Measurements from ENCODE around the gene RASA1.

- TF ChIP-seq, protein P1, sequence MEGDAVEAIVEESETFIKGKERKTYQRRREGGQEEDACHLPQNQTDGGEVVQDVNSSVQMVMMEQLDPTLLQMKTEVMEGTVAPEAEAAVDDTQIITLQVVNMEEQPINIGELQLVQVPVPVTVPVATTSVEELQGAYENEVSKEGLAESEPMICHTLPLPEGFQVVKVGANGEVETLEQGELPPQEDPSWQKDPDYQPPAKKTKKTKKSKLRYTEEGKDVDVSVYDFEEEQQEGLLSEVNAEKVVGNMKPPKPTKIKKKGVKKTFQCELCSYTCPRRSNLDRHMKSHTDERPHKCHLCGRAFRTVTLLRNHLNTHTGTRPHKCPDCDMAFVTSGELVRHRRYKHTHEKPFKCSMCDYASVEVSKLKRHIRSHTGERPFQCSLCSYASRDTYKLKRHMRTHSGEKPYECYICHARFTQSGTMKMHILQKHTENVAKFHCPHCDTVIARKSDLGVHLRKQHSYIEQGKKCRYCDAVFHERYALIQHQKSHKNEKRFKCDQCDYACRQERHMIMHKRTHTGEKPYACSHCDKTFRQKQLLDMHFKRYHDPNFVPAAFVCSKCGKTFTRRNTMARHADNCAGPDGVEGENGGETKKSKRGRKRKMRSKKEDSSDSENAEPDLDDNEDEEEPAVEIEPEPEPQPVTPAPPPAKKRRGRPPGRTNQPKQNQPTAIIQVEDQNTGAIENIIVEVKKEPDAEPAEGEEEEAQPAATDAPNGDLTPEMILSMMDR (IDR thresholded peaks at IDR 0.05) = no peak
- no peak for TF ChIP-seq POLR2A (IDR thresholded peaks at IDR 0.05)
Measured at GRCh38 chr5:87282269-87282668, 14.6 kb downstream of the RASA1 start.
